WI38 (cell line): ENCODE measurements around the gene LIMCH1.

Experiments used
- H3K4me3 ChIP-seq: 2 replicates; pipeline ENCODE4 v1.5.1; 2011; ENCODE audit warnings: low read depth, mild to moderate bottlenecking, control low read depth, low read length
- CTCF ChIP-seq: IDR thresholded peaks from 2 replicates; pipeline ENCODE4 v1.5.1; 2012; ENCODE audit warnings: low read depth, mild to moderate bottlenecking, control low read depth, low read length

The LIMCH1 gene

GRCh38 chr4:41532336-41532735 is 5.6 kb upstream of the LIMCH1 start:
- H3K4me3 ChIP-seq = no peak overlapping the region
- no peak for TF ChIP-seq CTCF

- no peak for TF ChIP-seq CTCF
Observed at GRCh38 chr4:41532882-41533281, 5.1 kb upstream of the LIMCH1 start.

GRCh38 chr4:41533680-41534079 is 4.3 kb upstream of the LIMCH1 start:
- no peak overlapping the region for H3K4me3 ChIP-seq
- no peak for TF ChIP-seq CTCF

More at GRCh38 chr4:41532882-41533281, 5.1 kb upstream of the LIMCH1 start:
- no peak overlapping the region for H3K4me3 ChIP-seq

GRCh38 chr4:41534404-41534803 is 3.6 kb upstream of the LIMCH1 start:
- H3K4me3 ChIP-seq = no peak overlapping the region
- no peak for TF ChIP-seq CTCF

GRCh38 chr4:41535911-41536371 is 2.0 kb upstream of the LIMCH1 start:
- no peak for TF ChIP-seq CTCF
- H3K4me3 ChIP-seq = no peak overlapping the region

GRCh38 chr4:41537292-41537890 is 566 bp upstream of the LIMCH1 start:
- no peak overlapping the region for H3K4me3 ChIP-seq
- no peak for TF ChIP-seq CTCF

- no peak overlapping the region for H3K4me3 ChIP-seq
- no peak for TF ChIP-seq CTCF
Observed at GRCh38 chr4:41538887-41539498, 1.0 kb downstream of the LIMCH1 start.
